Posterior vena cava (tissue), 2 donors: ENCODE results near the gene EPS15. TPM values are rescaled to one million over a fixed set of nuclear protein-coding genes. Genes with fewer than 3 reads are reported as not detected.
"Not testable (repeated sequence)": the region's sequence is repeated elsewhere in the genome, so short reads cannot be mapped to it uniquely, and the experiment has no call there.

Experiments
- DNase-seq: peaks from one replicate; pipeline ENCODE4 v3.0.0-alpha.2; 2020; ENCODE audit warnings: low spot score
- intact Hi-C, 2 donors: fragments of 100-400 bp; cut with DNase I; formaldehyde crosslinking; loops; one replicate each; pipeline versions ENCODE4 v1.14.1 to v1.14.2; 2022 to 2023
- total RNA-seq, 2 donors: library from RNA; stranded (reverse); fragmentation: NEBNext Ultra II Directional; extraction: Animal tissue kit (Norgen Biotek cat#: 25700); gene quantifications; one replicate each; pipeline ENCODE4 v1.2.1, GENCODE V29; 2021
- donor health status: DM: yes; HTN: yes; CAD: no.
- donor health status: DM: yes; HTN: yes; CAD: no.

EPS15 gene
- total RNA-seq, 2 donors from 2014 or later, result 79.6 to 81.1 TPM

GRCh38 chr1:51442616-51443015 is 76.5 kb downstream of the EPS15 start:
- no peak for DNase-seq
- intact Hi-C loops, result no loop called here

- no peak for DNase-seq
- intact Hi-C loops, result no loop called here
Observed at GRCh38 chr1:51442198-51442597, 76.9 kb downstream of the EPS15 start.

DNA sequence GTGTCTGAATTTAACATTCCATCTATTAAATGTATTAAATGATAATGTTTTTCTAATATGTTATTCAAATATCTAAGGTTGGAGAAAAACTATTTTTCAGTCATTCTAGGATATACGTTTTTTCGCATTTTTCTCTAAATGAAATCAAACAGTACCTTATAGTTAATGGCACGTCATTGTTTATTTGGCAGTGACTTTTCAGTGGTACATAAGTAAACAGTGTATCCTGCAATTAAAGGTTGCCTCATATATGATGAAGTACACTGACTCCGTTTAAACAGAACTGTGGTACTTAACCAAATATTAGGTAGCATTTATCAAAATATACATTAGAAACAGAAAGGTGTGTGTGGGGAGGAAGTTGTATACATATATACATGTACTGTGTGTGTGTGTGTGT is 79.2 kb downstream of the EPS15 start:
- no peak for DNase-seq
- intact Hi-C loops, result no loop called here

DNA sequence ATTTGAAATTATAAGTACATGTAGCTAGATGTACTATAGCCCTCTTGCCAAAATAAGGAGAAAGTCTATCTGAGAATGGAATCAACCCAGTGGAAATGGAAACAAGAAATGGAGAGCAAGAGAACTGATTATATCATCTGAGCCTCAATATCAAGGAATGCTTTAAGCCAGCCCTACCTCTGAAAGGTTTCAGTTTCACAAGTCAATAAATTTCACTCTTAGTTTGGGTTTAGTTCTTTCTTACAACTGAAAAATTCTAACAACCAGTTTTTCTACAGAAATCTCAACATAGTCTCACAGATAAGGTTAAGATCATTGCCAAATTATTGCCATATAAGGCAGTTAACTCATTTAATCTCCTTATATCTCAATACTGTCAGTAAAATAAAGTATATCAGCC is 80.0 kb downstream of the EPS15 start:
- DNase-seq, result no peak
- intact Hi-C loops, result no loop called here

- intact Hi-C loops, result not testable (repeated sequence)
Observed at GRCh38 chr1:51437391-51437790, 81.7 kb downstream of the EPS15 start.

GRCh38 chr1:51435878-51436277 is 83.2 kb downstream of the EPS15 start:
- intact Hi-C loops, result no loop called here
- no peak for DNase-seq

More at GRCh38 chr1:51437391-51437790, 81.7 kb downstream of the EPS15 start:
- not testable (repeated sequence) for DNase-seq

DNA sequence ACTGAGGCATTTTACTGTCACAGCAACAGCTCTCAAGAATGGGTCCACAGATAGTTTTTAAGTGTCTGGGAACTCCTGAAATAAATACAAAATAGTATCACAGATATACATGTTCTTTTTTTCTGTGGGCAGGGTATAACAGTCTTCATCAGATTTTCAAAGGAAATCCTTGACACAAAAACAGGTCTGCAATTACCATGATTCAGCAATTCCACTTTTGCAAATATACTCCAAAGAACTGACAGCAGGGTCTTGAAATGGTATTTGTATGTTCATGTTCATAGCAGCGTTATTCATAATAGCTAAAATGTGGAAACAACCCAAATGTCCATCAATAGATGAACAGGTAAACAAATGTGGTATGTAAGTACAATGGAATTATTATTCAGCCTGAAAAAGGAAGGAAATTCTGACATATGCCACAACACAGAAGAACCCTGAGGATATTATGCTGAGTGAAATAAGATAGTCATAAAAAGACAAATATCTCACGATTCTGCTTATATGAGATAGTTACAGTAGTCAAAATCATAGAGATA is 85.0 kb downstream of the EPS15 start:
- intact Hi-C loops, result loop anchor here in 1 of 2 donors (2.0 kb wide), 1 partner anchor 45 kb away; no protein-coding TSS in a partner anchor
- no peak for DNase-seq

DNA sequence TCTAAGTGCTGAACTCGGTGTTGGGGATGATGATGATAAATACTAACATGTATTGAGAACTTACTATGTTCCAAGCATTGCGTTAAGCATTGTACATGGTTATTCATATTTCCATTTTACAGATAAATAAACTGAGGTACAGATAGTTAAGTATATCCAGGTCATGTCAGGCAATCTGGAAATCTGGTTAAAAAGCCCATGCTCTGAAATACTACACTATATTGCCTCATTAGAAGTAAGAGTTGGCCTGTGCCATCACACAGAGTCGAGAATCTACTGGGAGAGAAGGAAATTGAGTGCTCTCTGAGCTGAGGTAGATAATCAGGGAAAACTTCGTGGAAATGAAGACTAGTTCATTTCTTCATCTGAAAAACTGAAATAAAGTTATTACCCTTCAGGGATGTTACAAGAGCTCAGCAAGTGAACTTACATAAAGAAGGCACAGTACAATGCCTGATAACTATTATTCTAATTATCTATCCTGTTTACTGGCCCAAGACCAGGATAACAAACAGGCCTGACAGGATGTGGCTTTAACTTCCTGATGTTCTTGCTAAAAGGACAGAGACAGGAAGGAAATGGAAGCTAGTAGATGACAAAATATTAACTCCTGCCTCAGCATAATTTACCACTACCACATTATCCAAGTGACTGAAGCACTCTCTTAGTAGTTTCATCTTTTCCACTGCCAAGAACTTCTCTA is 85.6 kb downstream of the EPS15 start:
- intact Hi-C loops, result loop anchor here in 1 of 2 donors (2.0 kb wide), 1 partner anchor 45 kb away; no protein-coding TSS in a partner anchor
- DNase-seq, result no peak

DNA sequence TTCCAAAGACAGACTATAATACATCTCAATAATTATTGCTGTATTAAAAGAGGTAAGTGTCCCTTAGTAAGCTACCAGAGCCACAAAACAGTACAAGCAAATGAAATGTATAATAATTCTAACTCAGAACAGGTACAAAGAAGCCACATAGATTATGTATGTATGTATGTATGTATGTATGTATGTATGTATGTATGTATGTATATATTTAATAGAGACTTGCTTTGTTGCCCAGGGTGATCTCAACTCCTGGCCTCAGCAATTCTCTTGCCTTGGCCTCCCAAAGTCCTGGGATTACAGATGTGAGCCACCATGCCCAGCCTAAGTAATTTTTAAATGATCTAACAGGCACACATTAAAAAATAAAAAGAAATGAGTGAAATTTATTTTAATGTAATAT is 86.9 kb downstream of the EPS15 start:
- intact Hi-C loops, result loop anchor here in 1 of 2 donors (2.0 kb wide), 1 partner anchor 47 kb away; no protein-coding TSS in a partner anchor
- DNase-seq, result no peak

- intact Hi-C loops, result no loop called here
- DNase-seq, result no peak
Observed at GRCh38 chr1:51427438-51427837, 91.6 kb downstream of the EPS15 start.

DNA sequence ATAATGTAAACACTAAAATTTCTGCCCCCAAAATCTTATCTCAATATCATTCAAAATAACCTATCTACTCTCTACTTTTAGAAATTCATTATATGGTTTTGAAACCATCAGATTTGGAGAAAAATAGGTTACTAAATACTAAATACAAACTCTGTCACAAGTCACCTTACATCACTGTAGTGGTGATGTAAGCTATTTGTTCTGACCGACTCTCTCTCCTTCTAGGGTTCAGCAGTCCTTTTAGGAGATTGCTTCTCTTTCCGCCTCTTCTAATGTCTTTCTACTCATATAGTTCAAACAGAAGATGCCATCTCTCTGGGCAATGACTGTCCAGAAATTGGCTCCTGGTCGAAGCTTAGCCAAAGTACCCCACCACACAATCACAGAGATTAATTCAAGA is 93.1 kb downstream of the EPS15 start:
- intact Hi-C loops, result no loop called here

GRCh38 chr1:51425273-51425672 is 93.8 kb downstream of the EPS15 start:
- DNase-seq, result no peak
- intact Hi-C loops, result no loop called here

More for the DNA sequence above, 93.1 kb downstream of the EPS15 start:
- DNase-seq, result no peak

DNA sequence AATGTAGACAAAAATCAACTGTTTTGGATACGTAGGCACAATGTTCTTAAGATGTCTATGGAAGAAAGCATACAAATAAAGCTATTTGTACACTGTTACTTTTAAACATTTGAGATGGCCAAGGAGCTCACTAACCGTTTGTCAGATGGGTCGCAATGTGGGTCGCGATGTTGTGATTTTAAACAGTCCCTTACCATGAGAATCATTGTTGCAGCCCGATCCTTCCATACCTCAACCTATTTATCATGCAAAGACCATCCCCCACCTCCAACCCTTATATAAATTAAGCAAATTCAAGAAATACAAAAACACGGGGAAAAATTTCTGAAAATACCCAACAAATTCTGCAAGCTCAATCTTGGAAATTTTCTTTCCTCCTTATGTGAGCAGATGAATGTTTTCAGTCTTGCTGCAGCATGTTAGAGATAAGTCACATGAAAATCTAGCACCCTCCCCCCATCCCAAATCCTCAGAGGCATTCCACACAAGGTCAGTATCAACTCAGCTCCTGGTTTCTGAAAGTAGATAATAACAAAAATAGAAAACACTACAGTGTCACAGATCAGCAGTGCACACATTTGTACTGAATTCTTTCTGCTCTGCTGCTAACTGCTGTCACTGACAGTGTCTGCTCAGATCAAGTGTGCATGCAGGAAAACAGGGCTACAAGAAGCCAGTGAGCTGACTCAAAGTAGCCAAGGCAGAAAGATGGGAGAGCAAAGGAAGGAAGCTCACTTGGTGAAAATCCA is 95.8 kb downstream of the EPS15 start:
- no peak for DNase-seq
- intact Hi-C loops, result no loop called here

GRCh38 chr1:51422367-51423072 is 96.5 kb downstream of the EPS15 start:
- no peak for DNase-seq
- intact Hi-C loops, result no loop called here

DNA sequence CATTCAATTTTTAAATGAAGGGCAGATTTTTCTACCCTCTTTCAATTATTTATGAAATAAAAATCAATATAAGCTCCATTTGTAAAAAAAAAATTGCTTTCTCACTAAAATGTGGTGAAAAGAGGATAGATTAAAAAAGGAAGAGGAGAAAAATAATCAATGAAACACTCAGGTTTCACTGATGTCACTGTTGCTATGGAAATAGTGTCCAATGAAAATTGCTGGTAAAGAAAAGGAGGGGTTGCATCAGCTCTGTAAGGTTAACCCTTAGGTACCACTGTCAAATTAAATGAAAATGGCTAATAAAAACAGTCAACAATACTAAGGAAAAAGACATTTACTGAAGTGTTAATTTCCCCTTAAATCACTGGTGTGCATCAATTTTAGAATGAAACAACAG is 97.1 kb downstream of the EPS15 start:
- intact Hi-C loops, result no loop called here
- no peak for DNase-seq

DNA sequence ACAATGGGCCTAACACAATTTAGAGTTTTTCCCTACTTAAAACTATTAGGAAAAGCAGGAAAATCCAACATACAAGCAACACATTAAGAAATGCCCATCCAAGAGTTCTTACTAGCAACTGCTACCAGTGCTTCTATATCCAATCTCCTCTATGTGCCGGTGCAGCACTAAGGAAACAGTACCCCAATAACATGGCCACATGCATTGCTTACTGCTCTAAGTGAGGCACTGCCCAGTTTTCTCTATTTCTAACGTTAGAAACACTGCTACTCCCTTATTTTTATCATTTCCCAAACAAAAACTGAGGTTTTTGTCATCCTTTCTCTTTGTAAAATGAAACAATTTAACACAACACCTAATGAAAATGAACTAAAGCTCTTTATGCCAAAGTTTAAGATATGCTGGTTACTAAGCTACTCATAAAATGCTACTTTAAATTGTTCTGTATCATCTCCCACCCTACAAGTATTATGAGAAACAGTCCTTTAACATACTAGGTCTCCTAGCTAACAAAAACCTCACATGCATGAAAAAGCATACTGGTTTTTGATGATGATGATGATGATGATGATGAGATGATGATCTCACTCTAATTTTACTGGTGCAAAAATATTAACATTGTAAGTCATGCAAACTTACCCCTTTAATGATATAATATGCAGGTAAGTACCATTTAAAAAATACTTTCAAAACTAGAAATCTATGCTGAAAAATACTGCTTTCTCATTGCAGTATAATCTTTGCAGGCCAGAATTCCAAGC is 98.0 kb downstream of the EPS15 start:
- intact Hi-C loops, result no loop called here
- no peak for DNase-seq

DNA sequence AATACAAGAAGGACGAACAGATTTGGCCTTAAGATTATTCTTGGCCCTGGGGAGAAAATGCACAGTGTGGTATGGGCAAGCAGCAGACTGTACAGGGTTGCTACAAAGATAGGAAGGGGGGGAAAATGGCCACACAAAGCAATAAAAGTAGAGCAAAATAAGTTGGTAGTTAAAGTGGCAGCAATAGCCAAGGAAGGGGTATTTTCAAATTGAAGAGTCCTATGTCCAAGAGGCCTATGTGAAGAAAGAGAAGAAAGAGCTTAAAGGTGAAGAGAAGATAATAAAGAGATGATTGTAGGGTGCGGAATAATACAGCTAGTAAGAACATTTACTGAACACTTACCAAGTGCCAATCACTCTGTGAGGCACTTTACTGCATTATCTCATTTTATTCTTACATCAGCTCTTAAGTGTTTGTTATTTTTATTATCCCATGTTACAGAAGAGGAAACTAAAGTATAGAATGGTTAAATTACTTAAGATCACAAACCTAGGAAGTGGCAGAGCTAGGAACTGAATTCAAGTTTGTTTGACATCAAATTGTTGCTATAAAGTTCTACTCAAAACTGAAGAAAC is 100.6 kb downstream of the EPS15 start:
- DNase-seq, result no peak
- intact Hi-C loops, result no loop called here

- intact Hi-C loops, result no loop called here
- DNase-seq, result no peak
Observed at GRCh38 chr1:51417496-51418383, 101.3 kb downstream of the EPS15 start.
